GM18507 (cell line): ENCODE measurements around the gene REEP1.

Source experiments
- DNase-seq: peaks from one replicate; pipeline ENCODE4 v3.0.0; 2011; ENCODE audit warnings: low read depth; ENCODE audit not compliant: insufficient read length; ENCODE audit errors: extremely low spot score
- FAIRE-seq: peaks from 2 replicates; lab custom pipeline; 2011; peaks lifted over from hg19 to GRCh38; lab: Jason Lieb, UNC

The REEP1 gene

GRCh38 chr2:86176597-86176996 lies 160.8 kb downstream of the REEP1 start:
- no peak for DNase-seq
- FAIRE-seq = no peak

GRCh38 chr2:86175828-86176227 lies 161.6 kb downstream of the REEP1 start:
- no peak for DNase-seq
- FAIRE-seq = no peak

GRCh38 chr2:86174445-86174844 lies 163.0 kb downstream of the REEP1 start:
- DNase-seq (no peak), FAIRE-seq (peak; percentile 9)

GRCh38 chr2:86172610-86173009 lies 164.8 kb downstream of the REEP1 start:
- no peak for DNase-seq
- FAIRE-seq = no peak

- no peak for FAIRE-seq
- no peak for DNase-seq
Observed at GRCh38 chr2:86171295-86171694, 166.1 kb downstream of the REEP1 start.

- FAIRE-seq (no peak), DNase-seq (no peak)
Observed at GRCh38 chr2:86170449-86170848, 167.0 kb downstream of the REEP1 start.
